Hindlimb muscle (tissue), 1 donor: ENCODE measurements around the gene MANSC4. TPM values are rescaled to one million over a fixed set of nuclear protein-coding genes. Genes with fewer than 3 reads are reported as not detected.
A peak's percentile ranks its signal among the peaks of the same experiment; 100 is the strongest.

ENCODE experiments used
- DNase-seq: peaks from one replicate; pipeline ENCODE4 v3.0.0-alpha.2; 2013
- polyA plus RNA-seq: library from polyadenylated mRNA; unstranded; fragments of 120-200 nt; gene quantifications from one replicate; pipeline ENCODE4 v1.2.1, GENCODE V29; 2013; ENCODE audit not compliant: insufficient read length

MANSC4 gene
- polyA plus RNA-seq: not detected

- DNase-seq: peak; percentile 77
These were observed at the start of gene MANSC4, which contains the start of gene KLHL42 for GRCh38 chr12:27779920-27780611. Gene MANSC4, minus strand, starts transcription at chr12:27780236. Its CDS starts 8,960 bp downstream, at chr12:27771276. Gene KLHL42, plus strand, starts transcription at chr12:27780233. Its CDS starts 98 bp downstream, at chr12:27780331.

- DNase-seq: no peak
These were observed 48.2 kb upstream of the MANSC4 start for GRCh38 chr12:27828196-27828595.

- no peak for DNase-seq
These were observed 46.0 kb upstream of the MANSC4 start for GRCh38 chr12:27826076-27826475.

GRCh38 chr12:27824126-27824842, 44.2 kb upstream of the MANSC4 start:
- DNase-seq: no peak

- no peak for DNase-seq
These were observed 43.0 kb upstream of the MANSC4 start for GRCh38 chr12:27823038-27823437.

- no peak for DNase-seq
These were observed 42.2 kb upstream of the MANSC4 start for GRCh38 chr12:27822076-27822712.

- peak; percentile 60 for DNase-seq
These were observed 41.4 kb upstream of the MANSC4 start for GRCh38 chr12:27821259-27821973.

- DNase-seq: no peak
These were observed 40.5 kb upstream of the MANSC4 start for GRCh38 chr12:27820564-27820963.

- peak; percentile 19 for DNase-seq
These were observed 38.4 kb upstream of the MANSC4 start for GRCh38 chr12:27818401-27818918.

GRCh38 chr12:27817766-27818165, 37.7 kb upstream of the MANSC4 start:
- no peak for DNase-seq

GRCh38 chr12:27814851-27815591, 35.0 kb upstream of the MANSC4 start:
- no peak for DNase-seq

GRCh38 chr12:27814411-27814810, 34.4 kb upstream of the MANSC4 start:
- no peak for DNase-seq

- DNase-seq: no peak
These were observed 32.5 kb upstream of the MANSC4 start for GRCh38 chr12:27812502-27812901.

- no peak for DNase-seq
These were observed 30.7 kb upstream of the MANSC4 start for GRCh38 chr12:27810756-27811155.

GRCh38 chr12:27808841-27809240, 28.8 kb upstream of the MANSC4 start:
- DNase-seq: no peak

- no peak for DNase-seq
These were observed 27.1 kb upstream of the MANSC4 start for GRCh38 chr12:27807063-27807703.

- no peak for DNase-seq
These were observed 26.2 kb upstream of the MANSC4 start for GRCh38 chr12:27806259-27806658.

- no peak for DNase-seq
These were observed 25.2 kb upstream of the MANSC4 start for GRCh38 chr12:27805238-27805637.

GRCh38 chr12:27802936-27803335, 22.9 kb upstream of the MANSC4 start:
- no peak for DNase-seq

GRCh38 chr12:27802511-27802910, 22.5 kb upstream of the MANSC4 start:
- no peak for DNase-seq

- no peak for DNase-seq
These were observed 21.6 kb upstream of the MANSC4 start for GRCh38 chr12:27801630-27802029.
